Vagina (tissue), 2 donors: ENCODE data around the gene NAT8L. TPM values are rescaled to one million over a fixed set of nuclear protein-coding genes. Genes with fewer than 3 reads are reported as not detected.

Source experiments
- DNase-seq, 2 donors: peaks; one replicate each; pipeline ENCODE4 v3.0.0-alpha.2; 2017; ENCODE audit errors: extremely low spot score in 2 of 2
- H3K27ac ChIP-seq: fragments of 200-600 bp; sonication (generic); one replicate; pipeline ENCODE4 v1.5.1; 2019
- H3K27me3 ChIP-seq: fragments of 200-600 bp; sonication (generic); one replicate; pipeline ENCODE4 v1.5.1; 2019
- H3K36me3 ChIP-seq, 2 donors: fragments of 200-600 bp; sonication (generic); one replicate each; pipeline ENCODE4 v1.5.1; 2017 to 2019
- H3K4me1 ChIP-seq: fragments of 200-600 bp; sonication (generic); one replicate; pipeline ENCODE4 v1.5.1; 2019
- H3K4me3 ChIP-seq, 2 donors: fragments of 200-600 bp; sonication (generic); 1 replicate in 1 of 2; 2 replicates in 1 of 2; pipeline ENCODE4 v1.5.1; 2016 to 2019
- H3K9me3 ChIP-seq: fragments of 200-600 bp; sonication (generic); one replicate; pipeline ENCODE4 v1.5.1; 2019
- CTCF ChIP-seq, 3 experiments: fragments of 450-650 bp in 2 of 3; fragments of 200-600 bp in 1 of 3; sonication (generic) in 1 of 3; IDR thresholded peaks; one replicate each; pipeline ENCODE4 v1.5.1; 2017 to 2019; ENCODE audit warnings: antibody characterized with exemption in 3 of 3, mild to moderate bottlenecking in 2 of 3, moderate library complexity in 2 of 3
- POLR2A ChIP-seq, 2 donors: fragments of 450-650 bp; IDR thresholded peaks; one replicate each; pipeline ENCODE4 v1.6.1; 2017; ENCODE audit warnings: antibody characterized with exemption in 2 of 2, mild to moderate bottlenecking in 2 of 2, moderate library complexity in 2 of 2
- POLR2AphosphoS5 ChIP-seq, 2 donors: sonication (generic); formaldehyde crosslinking; IDR thresholded peaks; one replicate each; pipeline ENCODE4 v1.9.0; 2017; ENCODE audit warnings: antibody characterized with exemption in 2 of 2, mild to moderate bottlenecking in 2 of 2, low read depth in 1 of 2; ENCODE audit not compliant: insufficient read depth in 1 of 2
- intact Hi-C: fragments of 100-400 bp; cut with DNase I; formaldehyde crosslinking; loops from one replicate; pipeline ENCODE4 v1.15.1; 2023
- total RNA-seq: library from RNA; depleted of rRNA; stranded (reverse); fragments of >200 nt; gene quantifications from one replicate; pipeline ENCODE4 v1.2.3, GENCODE V29; 2016

Gene NAT8L
- total RNA-seq, 1 donor from 2014 or later = 1.7 TPM

- TF ChIP-seq CTCF (IDR thresholded peaks at IDR 0.05) (no peak), POLR2A (IDR thresholded peaks at IDR 0.05) (no peak), POLR2AphosphoS5 (IDR thresholded peaks at IDR 0.05; ENCODE audit: insufficient read depth in 1 of 2, low read depth in 1 of 2) (no peak)
- H3K27ac ChIP-seq = no peak overlapping the region
- no peak overlapping the region for H3K4me3 ChIP-seq
- intact Hi-C loops = no loop called here
- no peaks in the 10 kb centered on the region for H3K4me1 ChIP-seq
- no peak for DNase-seq
- no peaks in the 10 kb centered on the region for H3K36me3 ChIP-seq
- no peaks in the 10 kb centered on the region for H3K9me3 ChIP-seq
- no peaks in the 10 kb centered on the region for H3K27me3 ChIP-seq
Observed at GRCh38 chr4:2068198-2068470, 9.0 kb downstream of the NAT8L start.

- H3K27ac ChIP-seq = no peak overlapping the region
- no peaks in the 10 kb centered on the region for H3K36me3 ChIP-seq
- no peaks in the 10 kb centered on the region for H3K9me3 ChIP-seq
- no peak for DNase-seq
- H3K4me3 ChIP-seq = no peak overlapping the region
- TF ChIP-seq CTCF (IDR thresholded peaks at IDR 0.05) = no peak
- TF ChIP-seq POLR2AphosphoS5 (IDR thresholded peaks at IDR 0.05; ENCODE audit: insufficient read depth in 1 of 2, low read depth in 1 of 2) = no peak
- no peak for TF ChIP-seq POLR2A (IDR thresholded peaks at IDR 0.05)
- no peaks in the 10 kb centered on the region for H3K4me1 ChIP-seq
- H3K27me3 ChIP-seq = no peaks in the 10 kb centered on the region
- intact Hi-C loops = no loop called here
Observed at GRCh38 chr4:2068566-2068965, 9.4 kb downstream of the NAT8L start.

- TF ChIP-seq CTCF (IDR thresholded peaks at IDR 0.05) = no peak
- TF ChIP-seq POLR2A (IDR thresholded peaks at IDR 0.05) = no peak
- no peak for TF ChIP-seq POLR2AphosphoS5 (IDR thresholded peaks at IDR 0.05; ENCODE audit: insufficient read depth in 1 of 2, low read depth in 1 of 2)
- Histone ChIP-seq H3K27me3 (no peaks in the 10 kb centered on the region), H3K4me1 (no peaks in the 10 kb centered on the region), H3K4me3 (no peak overlapping the region), H3K27ac (no peak overlapping the region), H3K9me3 (no peaks in the 10 kb centered on the region), H3K36me3 (no peaks in the 10 kb centered on the region)
- intact Hi-C loops = no loop called here
- no peak for DNase-seq
Observed at GRCh38 chr4:2069161-2069971, 10.2 kb downstream of the NAT8L start.

GRCh38 chr4:2069986-2070385 lies 10.9 kb downstream of the NAT8L start:
- Histone ChIP-seq H3K27ac (no peak overlapping the region), H3K27me3 (no peaks in the 10 kb centered on the region), H3K4me1 (no peaks in the 10 kb centered on the region), H3K9me3 (no peaks in the 10 kb centered on the region), H3K36me3 (no peaks in the 10 kb centered on the region), H3K4me3 (no peak overlapping the region)
- intact Hi-C loops = no loop called here
- no peak for DNase-seq
- no peak for TF ChIP-seq POLR2AphosphoS5 (IDR thresholded peaks at IDR 0.05; ENCODE audit: insufficient read depth in 1 of 2, low read depth in 1 of 2)
- no peak for TF ChIP-seq CTCF (IDR thresholded peaks at IDR 0.05)
- no peak for TF ChIP-seq POLR2A (IDR thresholded peaks at IDR 0.05)

- intact Hi-C loops = no loop called here
- TF ChIP-seq POLR2A (IDR thresholded peaks at IDR 0.05) = no peak
- no peak for TF ChIP-seq POLR2AphosphoS5 (IDR thresholded peaks at IDR 0.05; ENCODE audit: insufficient read depth in 1 of 2, low read depth in 1 of 2)
- no peak for TF ChIP-seq CTCF (IDR thresholded peaks at IDR 0.05)
- no peak overlapping the region for H3K27ac ChIP-seq
- no peaks in the 10 kb centered on the region for H3K36me3 ChIP-seq
- H3K4me1 ChIP-seq = no peaks in the 10 kb centered on the region
- no peaks in the 10 kb centered on the region for H3K27me3 ChIP-seq
- H3K9me3 ChIP-seq = no peaks in the 10 kb centered on the region
- DNase-seq = no peak
- H3K4me3 ChIP-seq = no peak overlapping the region
Observed at GRCh38 chr4:2070421-2071251, 11.5 kb downstream of the NAT8L start.
